Germinal center (tissue), 1 donor: ENCODE data around the gene OR51E1.

Experiments
- DNase-seq: peaks from one replicate; pipeline ENCODE4 v3.0.0; 2012; ENCODE audit warnings: mixed read lengths, low spot score

Gene OR51E1

GRCh38 chr11:4654635-4655369 lies 11.0 kb downstream of the OR51E1 start:
- DNase-seq: no peak

DNA sequence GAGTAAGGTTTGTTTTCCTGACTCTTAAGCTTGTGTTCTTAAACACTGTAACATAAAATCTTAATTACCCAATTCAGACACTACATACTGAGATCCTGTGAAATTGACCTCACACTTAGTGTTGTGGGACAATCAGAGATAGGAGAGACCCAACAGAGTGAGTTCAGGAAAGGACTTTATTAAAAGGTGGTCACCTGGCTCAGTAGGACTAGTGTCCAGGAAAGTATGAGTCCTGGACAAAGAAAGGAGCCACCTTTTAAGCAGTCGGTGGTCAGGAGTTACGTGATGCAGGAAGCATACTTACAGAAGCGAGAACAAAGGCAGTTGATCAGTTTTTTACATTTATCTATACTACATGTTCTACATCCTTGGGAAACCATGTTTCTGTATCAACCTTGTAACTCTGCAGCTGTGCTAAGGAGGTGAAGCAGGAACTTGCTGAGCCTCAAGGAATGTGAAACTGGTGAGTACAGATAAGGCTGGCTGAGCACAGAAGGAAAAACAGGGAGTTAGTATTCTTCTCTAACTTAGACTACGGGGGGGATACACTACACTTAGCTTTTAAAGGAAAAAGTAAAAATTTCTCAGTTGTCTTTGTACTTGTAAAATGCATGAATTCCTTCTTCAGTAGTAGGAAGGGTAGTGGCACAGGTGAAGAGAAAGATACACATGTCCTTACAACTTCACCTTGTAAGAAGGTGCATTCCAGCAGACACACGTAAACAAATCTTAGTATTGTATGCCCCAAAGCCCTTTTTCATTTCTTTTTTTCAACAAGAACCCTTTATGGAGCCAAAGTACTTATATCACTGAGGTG lies 15.1 kb downstream of the OR51E1 start:
- DNase-seq: no peak

GRCh38 chr11:4662876-4663275 lies 19.1 kb downstream of the OR51E1 start:
- DNase-seq: no peak

DNA sequence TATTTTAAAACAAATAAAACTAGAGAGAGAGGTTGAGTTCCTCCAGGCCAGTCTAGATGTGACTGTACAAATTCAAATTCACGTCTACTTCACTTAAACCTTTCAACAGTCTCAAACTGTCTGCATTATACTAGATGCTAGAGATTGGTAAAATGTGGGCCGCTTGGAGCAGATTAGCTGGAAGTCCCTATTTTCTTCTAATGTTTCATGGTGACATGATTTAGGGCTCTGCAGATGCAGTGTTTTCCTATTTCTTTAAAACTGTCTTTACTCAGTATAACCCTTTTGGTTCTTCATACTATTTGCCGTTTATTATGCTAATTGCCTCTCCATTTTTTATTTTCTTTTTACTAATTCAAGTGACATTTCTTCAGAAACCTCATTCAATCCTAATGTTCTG lies 20.4 kb downstream of the OR51E1 start:
- DNase-seq: no peak

- DNase-seq: no peak
These were observed 21.0 kb downstream of the OR51E1 start for GRCh38 chr11:4664786-4665185.

GRCh38 chr11:4665424-4665823 lies 21.6 kb downstream of the OR51E1 start:
- DNase-seq: no peak

GRCh38 chr11:4671741-4672140 lies 28.0 kb downstream of the OR51E1 start:
- DNase-seq: no peak

DNA sequence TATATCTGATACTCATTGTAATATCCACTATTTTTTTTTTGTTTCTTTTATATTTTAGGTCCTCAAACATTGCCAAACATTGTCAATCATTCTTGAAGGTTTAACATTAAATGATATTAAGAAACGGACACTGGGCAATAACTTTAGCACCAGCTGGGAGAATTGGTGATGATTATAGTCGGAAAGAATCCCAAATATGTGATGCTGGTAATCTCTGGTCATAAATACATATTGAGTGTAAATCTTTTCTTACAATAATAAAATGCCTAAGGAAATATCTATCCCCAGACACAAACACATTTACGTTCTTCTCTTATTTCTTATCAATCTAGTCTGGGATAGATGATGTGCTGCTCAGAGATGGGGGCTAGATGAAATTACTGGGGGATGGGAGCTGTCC lies 28.7 kb downstream of the OR51E1 start:
- no peak for DNase-seq

GRCh38 chr11:4673781-4674180 lies 30.0 kb downstream of the OR51E1 start:
- no peak for DNase-seq

GRCh38 chr11:4677948-4678347 lies 34.2 kb downstream of the OR51E1 start:
- no peak for DNase-seq

DNA sequence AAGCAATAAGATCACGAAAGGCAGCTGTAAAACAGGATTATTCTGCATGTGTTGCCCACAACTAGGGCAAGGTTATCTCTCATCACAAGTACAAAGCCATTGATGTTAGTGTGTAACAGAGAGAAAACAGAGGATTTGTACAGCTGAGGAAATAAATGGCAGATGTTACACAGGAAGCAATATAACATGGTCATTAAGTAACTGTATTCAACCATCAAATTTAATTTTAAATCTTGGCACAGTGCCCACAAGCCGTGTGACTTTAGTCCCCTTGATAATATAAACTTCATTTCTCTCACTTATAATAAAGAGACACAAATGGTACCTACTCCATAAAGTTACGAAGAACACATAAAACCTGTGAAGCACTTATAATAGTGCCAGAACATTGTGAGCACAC lies 36.6 kb downstream of the OR51E1 start:
- DNase-seq: no peak

DNA sequence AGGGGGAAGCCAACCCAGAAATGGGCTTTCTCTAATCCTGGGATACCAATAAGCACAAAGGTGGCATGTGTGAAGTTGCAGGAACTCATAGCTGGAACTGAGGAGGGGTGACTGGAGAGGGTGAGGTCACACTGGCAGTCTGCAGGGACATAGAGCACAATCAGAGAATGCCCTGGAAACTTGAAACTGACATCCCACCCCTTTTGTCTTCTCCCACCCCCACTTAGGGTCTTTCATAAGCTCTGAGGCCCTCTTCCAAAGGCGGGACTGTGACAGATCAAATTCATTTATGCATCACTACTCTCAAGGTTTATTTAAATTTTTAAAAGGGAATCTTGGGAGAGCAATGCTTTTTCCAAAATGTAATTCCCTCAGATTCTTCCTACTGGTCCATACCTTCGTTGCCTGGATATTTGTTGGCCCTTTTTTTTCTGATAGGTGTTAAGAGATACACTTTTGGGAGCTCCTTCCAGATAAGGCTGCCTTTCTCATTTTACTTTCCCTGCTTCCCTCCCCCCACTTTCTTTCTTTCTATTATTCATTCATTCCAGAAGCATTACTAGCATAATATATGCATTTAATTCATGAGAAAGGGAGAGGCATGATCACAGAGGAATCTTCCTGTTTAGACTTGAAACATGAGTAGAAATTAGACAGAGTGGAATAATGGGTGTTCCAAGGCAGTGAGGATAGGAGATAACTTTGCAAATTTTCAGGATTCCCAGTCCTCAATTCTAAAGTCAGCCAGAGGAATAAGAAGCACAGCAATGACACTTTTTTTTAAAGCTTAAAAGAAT lies 39.0 kb downstream of the OR51E1 start:
- no peak for DNase-seq

- no peak for DNase-seq
These were observed 41.0 kb downstream of the OR51E1 start for GRCh38 chr11:4684631-4685285.

DNA sequence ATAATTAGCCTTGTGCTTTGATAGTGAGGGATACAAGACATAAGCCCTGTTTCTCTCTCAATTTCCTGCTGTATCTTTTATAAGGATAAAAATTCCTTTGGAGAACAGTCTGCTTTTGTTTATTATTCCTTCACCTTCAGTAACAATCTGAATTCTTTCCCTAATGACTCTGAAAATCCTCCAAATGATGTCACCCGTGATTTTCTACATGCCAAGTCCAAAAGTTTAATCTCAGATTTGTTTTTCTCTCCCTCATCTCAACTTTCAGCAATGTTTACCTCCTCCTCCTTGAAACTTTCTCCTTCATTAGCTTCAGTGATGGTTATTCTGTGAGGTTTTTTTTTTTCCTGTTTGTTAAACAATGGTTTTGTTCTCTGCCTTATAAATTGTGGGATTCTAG lies 51.7 kb downstream of the OR51E1 start:
- no peak for DNase-seq

GRCh38 chr11:4697585-4697984 lies 53.8 kb downstream of the OR51E1 start, which contains the start of gene OR51E2:
TSS of gene OR51E2 (minus strand) at chr11:4697853. CDS start at chr11:4682711, 15,142 bp downstream.
- DNase-seq: no peak

GRCh38 chr11:4699697-4700435 lies 56.1 kb downstream of the OR51E1 start:
- DNase-seq: no peak

- no peak for DNase-seq
These were observed 56.6 kb downstream of the OR51E1 start for GRCh38 chr11:4700436-4700820.

DNA sequence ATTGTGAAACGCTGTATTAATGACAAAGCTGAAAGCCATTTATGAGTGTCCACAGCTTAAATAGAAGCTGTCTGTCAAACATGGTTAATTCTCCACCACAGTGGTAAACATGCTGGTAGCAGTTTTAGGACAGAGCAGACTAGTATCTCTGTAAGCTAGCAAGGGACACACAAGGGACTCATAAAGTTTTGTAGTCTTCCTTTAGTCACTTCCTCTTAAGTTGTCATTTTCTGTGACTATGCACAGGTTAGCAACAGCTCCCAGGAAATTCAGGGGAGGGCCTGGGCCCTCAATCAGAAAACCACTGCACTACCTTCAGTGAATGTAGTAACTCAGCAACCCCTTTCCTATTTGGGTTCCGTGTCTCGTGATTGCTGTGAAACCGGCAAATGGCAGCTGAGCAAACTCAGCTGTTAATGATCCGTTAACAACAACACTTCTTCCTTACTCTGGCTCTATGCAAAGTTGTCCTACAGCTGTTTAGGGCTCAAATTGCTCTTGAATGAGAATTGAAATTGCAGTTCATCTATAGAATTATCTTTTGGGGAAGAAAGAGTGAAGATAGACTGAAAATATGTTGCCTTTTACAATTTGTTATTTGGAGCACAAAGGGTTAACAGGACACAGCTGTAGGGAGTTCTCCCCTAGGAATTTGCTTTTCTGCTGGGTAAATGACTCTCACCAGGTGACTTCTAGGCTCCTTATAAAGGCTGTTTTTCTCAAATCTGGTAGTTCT lies 60.4 kb downstream of the OR51E1 start, which contains the start of gene MMP26:
MMP26 (plus strand) TSS at position 731 of the 736 bp plus-strand sequence.
- DNase-seq: no peak

DNA sequence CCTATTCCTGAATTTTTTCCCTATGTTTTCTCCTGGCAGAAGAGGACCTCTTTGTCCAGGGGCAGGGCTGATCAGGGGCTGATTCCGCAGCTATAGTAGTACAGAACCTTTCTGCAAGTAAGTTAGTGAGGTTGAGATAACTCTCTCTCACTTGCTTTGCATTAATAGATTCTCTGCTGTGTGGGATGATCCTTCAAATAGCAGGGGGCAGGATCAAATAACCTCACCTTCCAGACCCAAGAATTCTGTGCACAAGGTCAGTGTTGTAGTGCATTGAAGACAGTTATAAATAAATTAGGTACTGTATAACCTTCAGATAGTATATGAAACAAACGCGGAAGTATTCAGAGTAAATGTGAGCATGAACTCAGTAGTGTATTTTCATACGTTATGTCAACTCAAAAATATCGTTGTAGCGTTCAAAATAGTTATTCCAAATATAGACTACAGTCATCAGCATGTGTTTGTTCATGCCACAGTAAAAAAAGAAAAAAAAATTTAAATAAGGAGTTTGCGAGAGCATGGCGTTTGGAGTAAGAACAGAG lies 61.1 kb downstream of the OR51E1 start:
- DNase-seq: no peak
